NCI-H524 (cell line): Measurements from ENCODE around the gene OCSTAMP.
A peak's percentile ranks its signal among the peaks of the same experiment; 100 is the strongest.

Experiments
- DNase-seq, 2 experiments: peaks; one replicate each; lab custom pipeline; 2025; lab: John Stamatoyannopoulos, UW

Gene OCSTAMP

GRCh38 chr20:46519471-46520068 lies 30.9 kb downstream of the OCSTAMP start:
- no peak for DNase-seq

GRCh38 chr20:46512943-46513844 lies 37.3 kb downstream of the OCSTAMP start, which contains the start of gene ZNF334:
ZNF334 (minus strand) TSS chr20:46513559; CDS start chr20:46512102, 1,457 bp downstream.
- DNase-seq = peak; percentile 84 to 91

GRCh38 chr20:46509523-46509922 lies 40.9 kb downstream of the OCSTAMP start:
- DNase-seq = peak in 1 of 2 experiments; percentile 54

GRCh38 chr20:46507760-46508407 lies 42.6 kb downstream of the OCSTAMP start:
- no peak for DNase-seq

- DNase-seq = no peak
Measured at GRCh38 chr20:46505506-46505905, 44.9 kb downstream of the OCSTAMP start.

GRCh38 chr20:46501961-46502360 lies 48.5 kb downstream of the OCSTAMP start:
- DNase-seq = no peak

- DNase-seq = no peak
Measured at GRCh38 chr20:46501337-46501942, 49.0 kb downstream of the OCSTAMP start.

- no peak for DNase-seq
Measured at GRCh38 chr20:46494077-46494476, 56.4 kb downstream of the OCSTAMP start.

- no peak for DNase-seq
Measured at GRCh38 chr20:46491354-46491753, 59.1 kb downstream of the OCSTAMP start.
